HG03354 (cell line): ENCODE results near the gene CRLF2.
A peak's percentile ranks its signal among the peaks of the same experiment; 100 is the strongest.
"Not testable (repeated sequence)": the region's sequence is repeated elsewhere in the genome, so short reads cannot be mapped to it uniquely, and the experiment has no call there.

ENCODE experiments used
- ATAC-seq: cut with Tn5 transposase; IDR thresholded peaks from one replicate; pipeline ENCODE4 v1.9.1; 2021; ENCODE audit warnings: mild to moderate bottlenecking; ENCODE audit not compliant: unreplicated experiment, poor library complexity, severe bottlenecking

CRLF2 gene

DNA sequence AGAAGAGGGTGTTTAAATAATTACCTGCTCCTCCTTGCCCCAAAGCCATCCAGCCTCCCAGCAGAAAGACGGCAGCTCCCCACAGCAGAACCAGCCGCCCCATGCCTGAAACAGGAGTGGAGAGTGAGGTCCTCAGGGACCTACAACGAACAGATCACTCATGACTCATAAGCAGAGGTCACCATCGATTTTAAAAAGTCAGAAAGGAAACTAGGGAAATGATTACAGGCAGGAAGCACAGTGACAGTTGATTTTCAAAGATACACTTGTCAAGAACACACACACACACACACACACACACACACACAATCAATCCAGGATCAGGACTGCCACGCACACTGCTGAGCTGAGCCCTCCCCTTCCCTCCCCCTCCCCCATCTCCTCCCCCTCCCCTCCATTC lies at the start of gene CRLF2:
CRLF2 (minus strand) TSS at position 118 of the 400 bp plus-strand sequence; CDS start at position 103, 15 bp downstream.
- peak; percentile 81 for ATAC-seq

- not testable (repeated sequence) for ATAC-seq
Measured at GRCh38 chrX:1261771-1262170, 49.3 kb upstream of the CRLF2 start.

DNA sequence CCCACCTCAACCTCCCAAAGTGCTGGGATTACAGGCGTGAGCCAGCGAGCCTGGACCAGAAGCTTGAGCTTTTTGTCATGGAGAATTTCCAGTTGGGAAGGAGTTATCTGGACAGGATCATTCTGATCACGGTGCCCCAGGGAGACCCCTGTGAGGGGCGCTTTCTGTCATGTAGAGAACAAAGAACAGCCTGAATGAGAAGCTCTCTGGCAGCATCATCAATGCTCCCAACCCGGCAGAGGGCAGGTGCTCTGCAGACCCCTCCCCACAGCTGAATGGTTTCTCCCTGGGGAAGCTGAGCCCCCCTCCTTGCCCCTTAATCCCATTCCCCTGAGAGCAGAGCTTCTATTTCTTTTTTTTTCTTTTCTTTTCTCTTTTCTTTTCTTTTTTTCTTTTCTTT lies 48.8 kb upstream of the CRLF2 start:
- ATAC-seq = no peak

GRCh38 chrX:1252861-1253260 lies 40.4 kb upstream of the CRLF2 start:
- no peak for ATAC-seq

- peak; percentile 57 for ATAC-seq
Measured at GRCh38 chrX:1249101-1249887, 36.8 kb upstream of the CRLF2 start.

DNA sequence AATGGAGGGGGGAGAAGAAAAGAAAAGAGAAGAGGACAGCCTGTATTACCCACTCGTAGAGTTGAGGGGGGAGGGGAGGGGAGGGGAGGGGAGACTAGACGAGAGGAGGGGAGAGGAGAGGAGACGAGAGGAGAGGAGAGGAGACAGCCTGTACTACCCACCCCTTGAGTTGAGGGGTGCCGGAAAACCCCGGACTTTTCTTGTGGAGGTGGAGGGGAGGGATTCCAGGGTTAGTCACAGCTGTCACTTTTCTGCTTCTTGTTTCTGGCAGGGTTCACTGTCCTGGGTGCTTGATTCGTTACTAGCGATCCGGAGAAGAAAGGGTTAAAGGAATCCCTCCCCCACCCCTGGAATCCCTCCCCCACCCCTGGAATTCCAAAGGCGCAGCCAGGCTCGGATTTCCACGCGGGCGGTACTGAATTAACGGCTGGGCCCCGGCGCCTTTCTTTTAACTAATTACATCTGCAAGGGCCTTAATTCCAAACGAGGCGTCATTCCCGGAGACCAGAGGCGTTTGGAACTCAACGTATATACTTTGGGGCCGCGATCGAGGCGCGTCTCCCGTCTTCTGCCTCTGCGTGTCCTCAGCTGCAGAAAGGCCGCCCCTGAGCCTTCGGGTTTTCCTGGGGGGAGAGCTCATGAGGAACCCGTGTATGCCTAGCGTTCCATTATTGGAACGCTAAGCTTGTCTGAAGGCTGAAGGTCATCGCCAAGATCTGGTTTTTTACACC lies 36.0 kb upstream of the CRLF2 start:
- ATAC-seq = no peak

DNA sequence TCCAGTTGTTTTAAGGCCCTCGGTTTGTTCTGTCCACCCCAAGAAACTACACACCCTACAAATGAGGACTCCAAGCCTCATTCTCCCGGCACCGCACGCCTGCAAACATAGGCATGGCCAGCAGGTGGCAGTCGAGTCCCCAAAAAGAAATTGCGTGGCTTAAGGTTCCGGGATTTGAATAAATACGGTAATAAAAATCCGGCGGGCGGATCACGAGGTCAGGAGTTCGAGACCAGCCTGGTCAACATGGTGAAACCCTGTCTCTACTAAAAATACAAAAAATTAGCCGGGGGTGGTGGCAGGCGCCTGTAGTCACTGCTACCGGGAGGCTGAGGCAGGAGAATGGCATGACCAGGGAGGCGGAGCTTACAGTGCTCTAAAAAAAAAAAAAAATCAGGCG lies 34.4 kb upstream of the CRLF2 start:
- peak; percentile 72 for ATAC-seq

DNA sequence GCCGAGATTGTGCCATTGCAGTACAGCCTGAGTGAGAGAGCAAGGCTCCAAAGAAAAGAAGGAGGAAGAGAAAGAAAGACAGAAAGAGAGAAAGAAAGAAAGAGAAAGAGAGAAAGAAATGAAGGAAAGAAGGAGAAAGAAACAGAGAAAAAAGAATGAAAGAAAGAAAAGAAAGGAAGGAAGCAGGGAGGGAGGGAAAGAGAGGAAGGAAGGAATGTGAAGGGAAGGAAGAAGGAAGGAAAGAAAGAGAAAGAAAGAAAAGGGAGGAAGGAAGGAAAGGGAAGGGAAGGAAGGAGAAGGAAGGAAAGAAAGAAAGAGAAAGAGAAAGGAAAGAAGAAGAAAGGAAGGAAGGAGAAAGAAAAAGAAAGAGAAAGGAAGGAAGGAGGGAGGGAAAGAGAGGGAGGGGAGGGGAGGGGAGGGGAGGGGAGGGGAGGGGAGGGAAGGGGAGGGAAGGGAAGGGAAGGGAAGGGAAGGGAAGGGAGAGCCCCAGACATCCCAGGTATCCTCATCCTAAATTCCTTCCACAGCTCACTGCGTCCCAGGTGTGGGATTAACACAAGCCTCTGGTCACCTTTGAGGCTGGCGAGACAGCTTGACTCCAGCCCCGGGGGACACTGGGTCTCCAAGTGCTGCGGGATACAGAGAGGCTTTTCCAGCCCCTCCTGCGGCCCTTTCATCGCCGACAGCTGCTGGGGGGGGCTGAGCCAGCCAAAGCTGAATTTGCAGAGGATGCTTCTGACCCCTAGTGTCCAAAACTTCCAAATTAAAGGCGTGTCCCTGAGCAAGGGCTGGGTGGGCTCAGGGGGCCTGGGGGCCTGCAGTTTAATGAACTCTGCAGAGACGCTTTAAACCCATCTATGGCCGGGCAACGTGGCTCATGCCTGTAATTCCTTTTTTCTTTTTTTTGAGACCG lies 32.0 kb upstream of the CRLF2 start:
- no peak for ATAC-seq

DNA sequence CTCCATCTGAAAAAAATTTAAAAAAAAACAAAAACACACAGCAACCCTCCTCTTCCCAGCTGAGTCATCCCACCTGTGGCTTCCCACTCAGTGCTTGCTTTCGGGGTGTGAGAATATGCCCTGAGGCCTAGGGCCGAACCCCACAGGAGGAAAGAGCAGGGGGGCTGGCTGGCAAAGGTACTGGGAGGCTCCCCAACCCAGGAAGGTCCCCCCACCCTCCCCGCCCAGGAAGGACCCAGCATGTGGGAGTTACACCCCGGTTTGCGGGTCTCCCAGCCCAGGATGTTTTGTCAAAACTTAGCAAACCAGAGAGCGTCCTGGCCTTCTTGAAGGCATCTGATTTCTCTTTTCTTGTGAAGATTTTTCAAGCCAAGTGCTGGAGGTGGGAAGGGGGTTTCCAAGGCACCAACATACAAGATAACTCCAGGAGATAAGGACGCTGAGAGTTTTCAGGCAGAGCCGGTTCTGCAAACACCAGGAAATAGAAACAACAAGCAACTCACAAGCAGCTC lies 30.5 kb upstream of the CRLF2 start:
- no peak for ATAC-seq

DNA sequence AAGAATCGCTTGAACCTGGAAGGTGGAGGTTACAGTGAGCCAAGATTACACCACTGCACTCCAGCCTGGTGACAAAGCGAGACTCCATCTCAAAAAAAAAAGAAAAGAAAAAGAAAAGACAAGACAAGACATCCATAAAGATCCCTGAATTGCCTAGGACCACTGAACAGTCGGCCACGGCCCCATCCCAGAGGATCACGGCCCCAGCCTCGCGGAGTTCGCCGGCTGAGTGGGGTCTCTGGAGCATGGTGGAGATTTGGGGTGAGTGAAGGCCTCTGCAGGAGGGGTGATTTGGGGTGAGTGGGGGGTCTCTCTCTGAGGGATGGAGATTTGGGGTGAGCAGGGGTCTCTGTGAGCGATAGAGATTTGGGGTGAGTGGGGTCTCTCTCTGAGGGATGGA lies 28.1 kb upstream of the CRLF2 start:
- ATAC-seq = not testable (repeated sequence)

DNA sequence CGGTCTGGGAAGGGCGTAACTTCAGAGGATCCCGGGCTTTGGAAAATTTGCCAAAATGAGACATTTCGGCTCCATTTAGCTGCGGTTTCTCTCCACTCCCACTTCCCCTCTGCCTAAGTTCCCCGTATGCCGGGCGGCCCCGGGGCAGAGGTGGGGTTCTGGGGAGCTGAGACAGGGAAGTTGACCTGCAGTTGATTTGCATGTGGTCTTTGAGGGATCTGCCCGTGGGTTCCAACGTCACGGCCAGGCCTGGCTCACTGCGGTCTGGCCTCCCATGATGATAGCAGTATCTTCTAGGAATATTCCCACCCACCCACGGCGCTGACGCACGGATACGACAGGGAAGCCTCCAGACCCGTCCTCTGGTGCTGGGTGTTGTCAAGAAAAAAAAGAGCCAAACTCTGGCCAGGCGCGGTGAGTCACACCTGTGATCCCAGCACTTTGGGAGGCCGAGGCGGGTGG lies 27.3 kb upstream of the CRLF2 start:
- peak; percentile 63 for ATAC-seq

- no peak for ATAC-seq
Measured at GRCh38 chrX:1231850-1232465, 19.5 kb upstream of the CRLF2 start.

GRCh38 chrX:1228101-1228500 lies 15.7 kb upstream of the CRLF2 start:
- not testable (repeated sequence) for ATAC-seq

- ATAC-seq = no peak
Measured at GRCh38 chrX:1226249-1226648, 13.8 kb upstream of the CRLF2 start.

- no peak for ATAC-seq
Measured at GRCh38 chrX:1224954-1225353, 12.5 kb upstream of the CRLF2 start.

- no peak for ATAC-seq
Measured at GRCh38 chrX:1223242-1223600, 10.8 kb upstream of the CRLF2 start.

- no peak for ATAC-seq
Measured at GRCh38 chrX:1222531-1223241, 10.2 kb upstream of the CRLF2 start.

DNA sequence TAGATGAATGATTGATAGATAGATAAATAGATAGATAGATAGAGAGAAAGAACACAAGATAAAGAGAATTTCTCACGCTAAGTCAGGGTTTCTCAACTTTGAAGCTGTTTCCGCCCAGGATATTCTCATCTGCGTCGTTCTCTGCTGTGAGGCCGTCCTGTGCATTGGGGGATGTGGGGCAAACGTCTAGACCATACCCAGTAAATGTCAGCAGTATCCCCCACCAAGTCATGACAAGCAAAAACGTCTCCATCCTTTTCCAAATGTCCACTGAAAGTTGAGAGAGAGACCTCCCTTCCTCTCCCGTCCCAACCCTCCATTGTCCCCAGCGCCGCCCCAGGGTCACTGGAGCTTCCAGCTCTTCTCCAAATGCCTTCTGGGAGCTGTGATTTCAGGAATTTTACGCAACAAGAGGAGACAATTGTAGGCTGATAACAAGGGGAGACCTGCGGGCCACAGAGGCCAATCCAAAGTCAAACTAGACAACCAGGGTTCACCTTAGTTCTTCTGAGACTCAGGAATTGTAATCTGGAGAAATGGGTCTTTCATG lies 8.9 kb upstream of the CRLF2 start:
- no peak for ATAC-seq

DNA sequence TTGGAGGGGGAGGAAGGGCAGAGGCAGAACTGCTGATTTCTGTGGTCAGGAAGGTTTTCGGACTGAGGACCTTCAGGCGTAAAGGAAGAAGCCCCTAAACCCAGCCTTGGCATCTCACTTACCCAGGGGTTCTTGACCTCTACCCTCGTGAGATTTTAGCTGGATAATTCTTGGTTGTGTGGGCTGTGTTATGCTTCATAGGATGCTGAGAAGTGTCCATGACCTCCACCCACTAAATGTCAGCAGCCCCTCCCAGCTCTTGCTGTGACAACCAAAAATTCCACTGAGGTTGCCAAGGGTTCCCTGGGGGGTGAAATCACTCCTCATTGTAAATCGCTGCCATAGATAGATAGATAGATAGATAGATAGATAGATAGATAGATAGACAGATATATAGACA lies 5.8 kb upstream of the CRLF2 start:
- ATAC-seq = no peak
